Mammary epithelial cell (primary cell): ENCODE data around the gene PSEN1.

Source experiments
- CTCF ChIP-seq, 2 donors: IDR thresholded peaks in 1 of 2; conservative IDR thresholded peaks in 1 of 2; 2 replicates each; pipeline ENCODE4 v1.5.1; 2011 to 2012; ENCODE audit warnings: inconsistent platforms in 2 of 2, low read length in 2 of 2, mild to moderate bottlenecking in 2 of 2, control low read depth in 1 of 2, low read depth in 1 of 2; ENCODE audit not compliant: insufficient read depth in 1 of 2; ENCODE audit errors: extremely low read depth in 1 of 2
- EZH2 ChIP-seq: IDR thresholded peaks from 2 replicates; pipeline ENCODE4 v1.6.1; 2012; ENCODE audit warnings: low read length, inconsistent platforms, borderline replicate concordance

GRCh38 chr14:73267474-73267873, 131.2 kb downstream of the PSEN1 start:
- TF ChIP-seq CTCF (conservative IDR thresholded peaks at IDR 0.05 in 1 of 2, IDR thresholded peaks at IDR 0.05 in 1 of 2; ENCODE audit: extremely low read depth in 1 of 2, insufficient read depth in 1 of 2, low read depth in 1 of 2, low read length in 2 of 2): no peak
- TF ChIP-seq EZH2: no peak
